Stimulated activated effector memory CD8-positive, alpha-beta T cell treated with anti-CD3 and anti-CD28 coated beads, Interleukin-12 subunit alpha, Interleukin-12 subunit beta, amount 100 ng/mL, for 72 hours (primary cell): ENCODE data around the gene PTGES2.
A peak's percentile ranks its signal among the peaks of the same experiment; 100 is the strongest.

Experiments
- ATAC-seq: fragments of 150-1000 bp; cut with Tn5 transposase; 2 replicates; pipeline ENCODE4 v1.10.0; 2021
- DNase-seq, 2 donors: peaks; one replicate each; pipeline ENCODE4 v3.0.0; 2021 to 2022; ENCODE audit warnings: low spot score in 2 of 2
- H3K27ac Mint-ChIP-seq: one replicate; pipeline ENCODE4 v1.8.0; 2022; ENCODE audit warnings: mild to moderate bottlenecking, mixed read lengths
- H3K36me3 Mint-ChIP-seq: one replicate; pipeline ENCODE4 v1.8.0; 2022; ENCODE audit warnings: mild to moderate bottlenecking, mixed read lengths
- H3K4me1 Mint-ChIP-seq: one replicate; pipeline ENCODE4 v1.8.0; 2022; ENCODE audit warnings: mixed read lengths
- H3K4me3 Mint-ChIP-seq: one replicate; pipeline ENCODE4 v1.8.0; 2022; ENCODE audit warnings: mild to moderate bottlenecking, mixed read lengths
- H3K9me3 Mint-ChIP-seq: one replicate; pipeline ENCODE4 v1.8.0; 2022; ENCODE audit warnings: mixed read lengths

PTGES2 gene

DNA sequence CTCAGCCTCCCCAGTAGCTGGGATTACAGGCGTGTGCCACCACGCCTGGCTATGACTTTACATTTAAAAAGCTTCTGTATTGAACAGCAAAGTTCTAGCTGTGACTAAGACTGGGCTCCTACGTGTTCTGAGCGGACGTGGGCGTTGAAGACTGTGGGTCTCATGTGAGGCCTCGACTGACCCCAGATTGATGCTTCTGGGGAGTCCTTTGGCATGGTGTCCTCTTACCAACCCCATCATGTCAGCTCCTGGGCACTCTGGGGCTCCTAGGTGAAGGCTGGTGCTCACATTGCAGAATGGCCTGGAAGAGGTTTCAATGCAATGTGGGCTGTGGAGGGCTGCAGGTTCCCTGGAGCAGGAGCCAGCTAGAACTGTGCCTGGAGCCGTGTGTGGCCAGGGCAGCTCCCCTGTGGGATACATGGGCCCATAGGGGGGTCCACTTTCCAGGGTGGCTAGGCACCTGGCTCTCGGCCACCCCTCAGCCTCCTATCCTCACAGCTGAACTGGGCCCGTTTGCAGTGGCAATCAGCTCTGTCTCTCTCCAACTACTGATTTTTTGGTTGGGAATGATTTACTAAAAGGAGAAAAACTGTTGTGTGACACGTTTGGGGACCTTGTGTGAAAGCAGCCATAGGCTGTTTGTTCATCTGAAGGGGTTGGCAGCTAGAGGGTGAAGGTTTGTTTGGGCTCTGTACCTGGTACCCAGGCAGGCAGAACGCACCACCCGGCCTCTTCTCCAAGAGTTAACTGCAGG, 29.8 kb downstream of the PTGES2 start:
- peaks cover 12% of the 10 kb centered on the region for H3K36me3 Mint-ChIP-seq
- peaks cover 60% of the 10 kb centered on the region for H3K4me1 Mint-ChIP-seq
- DNase-seq (no peak), ATAC-seq (peak; percentile 9)
- no peak overlapping the region for H3K4me3 Mint-ChIP-seq
- no peaks in the 10 kb centered on the region for H3K9me3 Mint-ChIP-seq
- H3K27ac Mint-ChIP-seq, result peak overlapping the region; percentile 21

DNA sequence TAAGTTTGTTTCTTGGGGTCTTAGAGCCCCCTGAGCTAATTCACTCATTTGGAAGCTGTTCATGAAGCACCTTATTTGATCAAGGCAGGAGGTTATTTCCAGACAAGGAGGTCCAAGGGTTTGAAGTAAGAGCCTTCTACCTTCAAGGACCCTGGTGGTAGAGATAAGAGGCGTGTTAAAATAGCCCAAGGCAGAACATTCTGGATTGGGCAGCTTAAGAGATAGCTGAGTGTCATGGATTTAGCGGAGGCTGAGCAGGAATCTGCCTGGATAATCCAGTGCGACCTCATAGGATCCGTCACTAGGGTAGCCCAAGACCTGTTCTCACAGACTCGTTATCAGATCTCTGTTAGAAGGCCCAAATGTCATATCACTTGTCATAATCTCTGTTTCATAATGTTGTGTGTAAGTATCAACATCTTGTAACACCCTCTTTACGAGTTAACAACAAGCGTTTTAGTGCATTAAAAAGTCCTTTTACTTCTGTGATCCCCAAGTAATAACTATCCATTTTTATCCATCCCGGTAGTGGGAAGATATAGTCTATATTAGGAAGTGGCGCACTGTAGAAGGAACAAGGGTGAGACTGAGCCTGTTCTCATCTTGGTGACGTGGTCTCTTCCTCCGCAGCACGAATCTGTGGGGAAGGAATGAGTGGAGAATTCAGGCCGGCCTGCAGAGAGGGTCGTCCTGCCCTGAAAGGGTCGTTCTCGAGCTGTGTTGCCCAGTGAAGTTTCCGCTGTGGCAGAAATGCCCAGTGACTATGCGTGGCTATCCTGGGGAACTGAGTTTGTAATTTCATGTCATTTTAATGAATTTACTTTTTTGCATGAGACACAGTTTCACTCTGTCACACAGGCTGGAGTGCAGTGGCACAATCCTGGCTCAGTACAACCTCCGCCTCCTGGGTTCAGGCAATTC, 30.7 kb downstream of the PTGES2 start:
- ATAC-seq (no peak), DNase-seq (no peak)
- Mint-ChIP-seq H3K36me3 (peaks cover 11% of the 10 kb centered on the region), H3K27ac (peak overlapping the region; percentile 21), H3K4me3 (no peak overlapping the region), H3K9me3 (no peaks in the 10 kb centered on the region), H3K4me1 (peaks cover 64% of the 10 kb centered on the region)

GRCh38 chr9:128094950-128095544, 32.5 kb downstream of the PTGES2 start:
- Mint-ChIP-seq H3K4me3 (peak overlapping the region; percentile 56), H3K9me3 (no peaks in the 10 kb centered on the region)
- ATAC-seq, result no peak

GRCh38 chr9:128094166-128094949, 33.2 kb downstream of the PTGES2 start:
- ATAC-seq (peak; percentile 97), DNase-seq (peak; percentile 25 to 70)
- Mint-ChIP-seq H3K4me3 (peak overlapping the region; percentile 56), H3K27ac (peak overlapping the region; percentile 92), H3K36me3 (no peaks in the 10 kb centered on the region), H3K9me3 (no peaks in the 10 kb centered on the region), H3K4me1 (peaks cover 69% of the 10 kb centered on the region)

More at GRCh38 chr9:128094950-128095544, 32.5 kb downstream of the PTGES2 start:
- peaks cover 71% of the 10 kb centered on the region for H3K4me1 Mint-ChIP-seq
- DNase-seq, result no peak
- peak overlapping the region; percentile 92 for H3K27ac Mint-ChIP-seq
- H3K36me3 Mint-ChIP-seq, result no peaks in the 10 kb centered on the region

DNA sequence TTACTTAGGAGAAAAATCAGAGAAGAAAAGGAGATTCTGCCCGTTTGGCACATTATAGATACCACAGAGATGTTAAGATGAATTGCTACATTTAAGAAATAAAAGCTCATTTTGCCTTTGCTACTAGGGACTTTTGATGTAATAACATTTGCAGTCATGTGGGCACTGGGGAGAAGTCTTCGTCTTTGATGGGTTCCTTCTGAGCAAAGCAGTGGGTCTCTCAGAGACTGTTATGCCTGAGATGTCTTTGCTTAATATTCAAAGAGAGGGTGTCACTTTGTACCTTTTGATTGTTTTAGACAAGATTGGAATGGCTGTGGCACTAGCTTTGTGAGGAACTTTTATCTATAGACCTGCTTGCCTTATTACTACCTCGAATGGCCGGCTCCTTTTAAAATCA, 34.5 kb downstream of the PTGES2 start:
- Mint-ChIP-seq H3K36me3 (no peaks in the 10 kb centered on the region), H3K4me3 (peak overlapping the region; percentile 56), H3K4me1 (peaks cover 63% of the 10 kb centered on the region), H3K27ac (peak overlapping the region; percentile 92), H3K9me3 (no peaks in the 10 kb centered on the region)
- DNase-seq, result no peak
- ATAC-seq, result no peak

DNA sequence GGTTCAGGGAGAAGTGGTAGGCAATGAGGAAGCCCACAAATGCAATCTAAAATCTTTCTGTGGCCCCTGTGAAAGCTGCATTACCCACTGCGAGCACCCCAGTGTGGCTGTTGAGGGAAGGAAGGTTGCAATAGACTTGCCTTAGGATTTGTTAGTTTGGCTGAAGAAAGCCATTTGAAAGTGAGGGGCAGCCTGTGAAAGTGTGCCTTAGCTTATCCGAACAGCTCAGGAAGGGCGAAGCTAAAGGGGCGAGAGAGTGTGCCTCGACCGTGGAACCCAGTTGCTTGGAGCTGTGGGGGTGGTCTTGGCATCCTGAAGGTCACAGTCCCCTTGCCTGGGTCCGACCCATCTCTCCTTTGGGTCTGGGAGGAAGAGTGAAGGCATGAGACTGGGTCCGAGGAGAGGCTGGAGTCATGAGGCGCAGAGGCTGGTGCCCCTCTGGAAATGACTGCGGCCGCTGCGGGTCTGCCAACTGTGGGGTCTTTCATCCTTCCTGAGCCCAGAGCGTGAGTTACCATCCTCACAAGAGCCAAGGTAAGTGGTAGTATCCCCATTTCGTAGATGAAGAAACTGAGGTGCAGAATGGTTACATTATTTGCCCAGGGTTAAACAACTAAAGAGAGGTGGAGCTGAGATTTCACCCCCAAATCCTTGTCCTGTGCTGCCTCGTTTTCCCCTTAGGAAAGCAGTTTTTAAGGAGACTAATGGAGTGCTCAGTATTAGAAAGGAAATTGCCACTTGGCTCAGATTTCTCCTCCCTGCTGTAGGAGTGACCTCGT, 35.1 kb downstream of the PTGES2 start:
- H3K36me3 Mint-ChIP-seq, result peaks cover 2% of the 10 kb centered on the region
- H3K4me3 Mint-ChIP-seq, result no peak overlapping the region
- H3K4me1 Mint-ChIP-seq, result peaks cover 56% of the 10 kb centered on the region
- no peak for ATAC-seq
- no peaks in the 10 kb centered on the region for H3K9me3 Mint-ChIP-seq
- peak overlapping the region; percentile 92 for H3K27ac Mint-ChIP-seq
- no peak for DNase-seq

DNA sequence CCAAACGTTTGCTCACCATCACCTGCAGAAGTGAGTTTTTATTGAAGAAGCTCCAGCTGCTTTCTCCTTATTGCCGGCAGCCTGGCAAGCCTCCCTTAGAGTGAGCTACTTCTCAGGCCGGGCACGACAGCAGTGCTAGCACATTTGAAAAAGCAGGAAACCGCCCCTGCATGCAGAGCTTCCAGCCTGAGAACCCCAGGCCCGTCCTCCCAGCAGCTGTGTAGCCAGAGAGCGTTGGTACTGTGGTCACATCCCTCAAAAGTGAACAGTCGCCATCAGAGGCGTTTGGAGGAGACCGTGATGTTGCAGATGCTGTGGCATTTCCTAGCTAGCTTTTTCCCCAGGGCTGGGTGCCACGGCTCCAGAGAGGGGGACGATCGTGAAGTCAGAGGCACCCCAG, 36.0 kb downstream of the PTGES2 start:
- Mint-ChIP-seq H3K36me3 (peaks cover 5% of the 10 kb centered on the region), H3K4me1 (peaks cover 51% of the 10 kb centered on the region), H3K9me3 (no peaks in the 10 kb centered on the region), H3K27ac (peak overlapping the region; percentile 92), H3K4me3 (no peak overlapping the region)
- ATAC-seq, result no peak
- no peak for DNase-seq

DNA sequence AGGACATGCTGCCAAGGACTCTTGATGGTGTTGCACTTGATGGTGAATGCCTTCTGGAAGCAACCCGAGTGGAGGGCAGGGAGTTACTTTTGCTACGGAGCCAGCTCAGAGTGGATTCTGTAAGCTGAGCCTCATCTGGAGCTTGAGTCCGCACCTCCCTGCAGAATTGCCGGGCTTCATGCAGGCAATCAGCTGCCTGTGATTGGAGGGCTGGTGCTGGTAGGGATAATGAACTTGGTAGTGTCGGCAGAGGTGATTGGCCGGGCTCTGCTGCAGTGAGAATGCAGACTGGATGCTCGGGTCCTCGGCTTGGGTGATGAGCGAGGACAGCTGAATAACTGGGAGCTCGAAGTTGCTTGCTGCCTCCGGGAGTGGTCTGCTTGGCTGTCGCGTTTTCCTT, 36.4 kb downstream of the PTGES2 start:
- no peak overlapping the region for H3K4me3 Mint-ChIP-seq
- no peak overlapping the region for H3K27ac Mint-ChIP-seq
- no peak for DNase-seq
- peaks cover 47% of the 10 kb centered on the region for H3K4me1 Mint-ChIP-seq
- no peak for ATAC-seq
- no peaks in the 10 kb centered on the region for H3K9me3 Mint-ChIP-seq
- peaks cover 5% of the 10 kb centered on the region for H3K36me3 Mint-ChIP-seq

- H3K4me3 Mint-ChIP-seq, result no peak overlapping the region
- H3K4me1 Mint-ChIP-seq, result peaks cover 44% of the 10 kb centered on the region
- ATAC-seq (no peak), DNase-seq (no peak)
- no peak overlapping the region for H3K27ac Mint-ChIP-seq
- H3K36me3 Mint-ChIP-seq, result peaks cover 21% of the 10 kb centered on the region
- no peaks in the 10 kb centered on the region for H3K9me3 Mint-ChIP-seq
Measured at GRCh38 chr9:128089299-128089698, 38.2 kb downstream of the PTGES2 start.

DNA sequence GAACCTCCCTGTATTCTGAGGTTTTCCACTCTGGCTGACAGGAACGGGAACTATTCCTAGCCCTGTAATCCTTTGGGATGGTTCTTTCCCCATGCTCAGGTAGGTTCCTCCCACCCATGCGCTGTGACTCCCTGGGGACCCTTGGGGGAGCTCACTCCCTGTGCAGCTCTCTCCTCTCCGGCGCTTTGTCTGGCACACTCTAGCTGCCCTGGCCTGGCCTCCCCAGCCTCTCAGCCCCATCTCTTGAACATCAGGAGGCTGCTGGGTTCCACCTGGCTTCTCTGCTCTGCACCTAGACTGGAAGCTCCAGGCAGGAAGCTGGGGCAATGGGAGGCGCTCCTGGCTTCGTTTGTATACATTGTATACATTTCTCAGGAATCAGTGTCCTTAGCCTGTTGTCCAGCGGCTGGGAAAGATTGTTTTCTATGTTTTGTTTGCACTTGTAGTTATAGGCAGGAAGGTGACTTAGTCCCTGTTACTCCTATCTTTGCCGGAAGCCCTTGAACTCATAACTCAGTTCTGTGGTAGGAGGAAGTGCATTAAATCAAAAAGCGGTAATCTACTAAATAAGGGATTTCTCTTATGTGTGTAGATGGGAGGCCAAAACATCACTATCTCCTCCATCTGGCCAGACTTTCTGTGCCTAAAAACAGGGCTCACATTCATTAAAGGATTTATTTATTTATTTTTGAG, 39.1 kb downstream of the PTGES2 start:
- H3K4me3 Mint-ChIP-seq, result no peak overlapping the region

GRCh38 chr9:128087262-128087661, 40.3 kb downstream of the PTGES2 start:
- H3K9me3 Mint-ChIP-seq, result no peaks in the 10 kb centered on the region
- no peak for DNase-seq
- ATAC-seq, result no peak
- no peak overlapping the region for H3K27ac Mint-ChIP-seq
- H3K4me3 Mint-ChIP-seq, result no peak overlapping the region
- peaks cover 35% of the 10 kb centered on the region for H3K36me3 Mint-ChIP-seq
- peaks cover 34% of the 10 kb centered on the region for H3K4me1 Mint-ChIP-seq

More for the DNA sequence above, 39.1 kb downstream of the PTGES2 start:
- no peak overlapping the region for H3K27ac Mint-ChIP-seq
- peaks cover 29% of the 10 kb centered on the region for H3K36me3 Mint-ChIP-seq
- ATAC-seq (no peak), DNase-seq (no peak)
- H3K9me3 Mint-ChIP-seq, result no peaks in the 10 kb centered on the region
- H3K4me1 Mint-ChIP-seq, result peaks cover 43% of the 10 kb centered on the region

- DNase-seq, result no peak
- H3K9me3 Mint-ChIP-seq, result no peaks in the 10 kb centered on the region
- H3K36me3 Mint-ChIP-seq, result peaks cover 38% of the 10 kb centered on the region
- H3K4me1 Mint-ChIP-seq, result peaks cover 35% of the 10 kb centered on the region
- no peak overlapping the region for H3K4me3 Mint-ChIP-seq
- H3K27ac Mint-ChIP-seq, result no peak overlapping the region
- no peak for ATAC-seq
Measured at GRCh38 chr9:128085943-128086342, 41.6 kb downstream of the PTGES2 start.

- ATAC-seq, result no peak
- H3K36me3 Mint-ChIP-seq, result peaks cover 38% of the 10 kb centered on the region
- no peak overlapping the region for H3K4me3 Mint-ChIP-seq
- peaks cover 35% of the 10 kb centered on the region for H3K4me1 Mint-ChIP-seq
- no peak overlapping the region for H3K27ac Mint-ChIP-seq
- no peak for DNase-seq
- no peaks in the 10 kb centered on the region for H3K9me3 Mint-ChIP-seq
Measured at GRCh38 chr9:128084746-128085145, 42.8 kb downstream of the PTGES2 start.

GRCh38 chr9:128082151-128082550, 45.4 kb downstream of the PTGES2 start:
- Mint-ChIP-seq H3K4me1 (peaks cover 48% of the 10 kb centered on the region), H3K4me3 (no peak overlapping the region), H3K27ac (peak overlapping the region; percentile 82), H3K9me3 (no peaks in the 10 kb centered on the region), H3K36me3 (peaks cover 43% of the 10 kb centered on the region)
- no peak for ATAC-seq
- DNase-seq, result no peak
